ENCODE results near the gene MAP2K4.
"Not testable (repeated sequence)": the region's sequence is repeated elsewhere in the genome, so short reads cannot be mapped to it uniquely, and the experiment has no call there.

The MAP2K4 gene

GRCh38 chr17:12020642-12021622, at the start of gene MAP2K4:
Gene MAP2K4, plus strand, starts transcription at chr17:12020877. Its CDS starts 10 bp downstream, at chr17:12020887.
- no peak for DNase-seq

GRCh38 chr17:11972741-11973140, 47.9 kb upstream of the MAP2K4 start:
- DNase-seq = not testable (repeated sequence)

GRCh38 chr17:11979795-11980194, 40.9 kb upstream of the MAP2K4 start:
- DNase-seq = no peak

DNA sequence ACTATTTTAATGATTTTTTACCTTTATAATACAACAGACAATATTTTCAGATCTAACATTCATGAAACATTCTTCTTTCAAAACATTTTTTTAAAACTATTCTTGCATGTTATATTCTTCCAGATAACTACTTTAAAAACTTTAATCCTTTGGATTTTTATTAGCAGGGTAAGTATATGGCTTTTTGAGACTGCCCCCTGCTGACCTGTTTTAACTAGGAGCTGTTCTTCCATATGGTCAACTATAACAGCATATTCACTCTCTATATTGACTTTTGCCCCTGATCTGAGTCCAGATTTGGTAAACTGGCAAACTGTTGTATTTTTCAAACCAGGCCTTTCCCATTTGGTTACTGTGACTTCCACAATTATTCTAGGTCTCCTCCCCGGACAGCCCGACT, 39.9 kb upstream of the MAP2K4 start:
- no peak for DNase-seq

- DNase-seq = no peak
Measured at GRCh38 chr17:11981862-11982261, 38.8 kb upstream of the MAP2K4 start.

DNA sequence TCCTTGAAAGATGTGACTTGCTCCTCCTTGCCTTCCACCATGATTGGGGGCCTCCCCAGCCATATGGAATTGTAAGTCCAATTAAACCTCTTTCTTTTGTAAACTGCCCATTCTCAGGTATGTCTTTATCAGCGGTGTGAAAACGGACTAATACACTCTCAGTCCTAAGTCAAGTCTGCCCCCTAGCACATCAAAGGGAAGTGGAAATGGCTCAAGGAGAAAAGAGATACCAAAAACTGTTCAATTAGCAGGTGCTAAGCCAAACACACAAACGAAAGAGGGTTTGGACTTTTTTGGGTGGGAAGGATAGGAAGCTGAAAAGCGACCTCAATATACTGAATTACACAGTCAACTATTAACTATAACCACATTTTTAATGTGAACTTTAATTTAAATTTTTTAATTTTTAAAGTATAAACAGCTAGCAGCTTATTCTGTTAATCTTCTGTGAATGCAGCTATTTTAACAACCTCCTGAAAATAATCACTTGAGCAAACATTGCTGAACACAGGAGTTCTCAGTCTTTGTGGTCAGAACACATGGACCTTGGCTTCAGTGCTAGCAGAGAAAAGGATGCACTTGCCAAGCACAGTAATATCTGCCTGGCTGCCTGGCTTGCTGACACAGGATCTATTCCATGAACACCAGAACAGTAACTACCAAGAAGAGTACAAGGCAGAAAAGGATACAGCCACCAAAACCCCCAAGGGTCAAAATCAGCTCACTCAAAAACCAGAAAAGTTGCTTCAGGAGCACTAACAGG, 34.3 kb upstream of the MAP2K4 start:
- DNase-seq = no peak

DNA sequence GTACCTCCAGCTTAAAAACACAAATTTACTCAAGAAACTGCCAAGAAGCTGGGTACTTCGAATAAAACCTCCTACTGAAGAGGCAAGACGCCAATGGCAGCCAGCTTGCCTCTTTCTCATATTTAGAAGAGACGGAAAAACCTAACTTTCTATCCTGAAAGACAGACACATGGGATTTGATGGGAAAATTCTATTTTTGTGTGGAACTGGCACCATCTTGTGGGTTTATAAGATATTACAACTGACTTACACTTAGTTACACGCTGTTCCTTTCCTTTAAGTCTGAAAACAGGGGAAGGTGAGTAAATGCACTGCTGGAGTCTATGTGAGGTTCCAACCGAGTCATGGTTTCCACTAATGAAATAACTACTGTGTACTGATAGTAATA, 33.7 kb upstream of the MAP2K4 start:
- DNase-seq = no peak

DNA sequence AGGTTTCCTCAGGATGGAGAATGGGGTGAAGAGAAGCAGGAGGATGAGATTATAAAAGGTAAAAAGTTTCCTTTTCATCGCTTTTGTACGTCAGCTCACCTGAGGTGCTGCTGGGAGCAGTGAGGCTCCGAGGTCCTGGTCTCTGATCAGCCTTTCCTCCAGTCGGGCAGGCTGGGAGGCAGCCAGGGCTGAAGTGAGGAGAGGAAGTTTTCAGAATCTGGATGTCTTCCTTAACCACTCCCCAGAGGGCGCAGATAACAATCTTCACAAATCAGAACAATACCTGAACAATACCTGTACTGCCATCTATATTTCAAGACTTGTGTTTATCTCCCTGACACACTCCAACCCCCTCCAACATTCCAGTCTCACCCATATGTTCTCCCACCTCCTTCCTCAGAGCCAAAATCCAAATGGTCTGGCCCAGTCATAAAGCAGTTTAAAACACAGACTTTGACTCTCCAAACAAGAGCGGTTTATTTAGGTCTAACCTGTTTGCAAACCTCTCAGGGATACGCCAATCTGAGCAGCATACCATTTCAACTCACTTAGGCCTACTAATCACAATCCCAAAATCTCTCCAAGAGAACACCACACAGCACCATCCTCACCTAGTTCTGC, 30.2 kb upstream of the MAP2K4 start:
- DNase-seq = no peak

DNA sequence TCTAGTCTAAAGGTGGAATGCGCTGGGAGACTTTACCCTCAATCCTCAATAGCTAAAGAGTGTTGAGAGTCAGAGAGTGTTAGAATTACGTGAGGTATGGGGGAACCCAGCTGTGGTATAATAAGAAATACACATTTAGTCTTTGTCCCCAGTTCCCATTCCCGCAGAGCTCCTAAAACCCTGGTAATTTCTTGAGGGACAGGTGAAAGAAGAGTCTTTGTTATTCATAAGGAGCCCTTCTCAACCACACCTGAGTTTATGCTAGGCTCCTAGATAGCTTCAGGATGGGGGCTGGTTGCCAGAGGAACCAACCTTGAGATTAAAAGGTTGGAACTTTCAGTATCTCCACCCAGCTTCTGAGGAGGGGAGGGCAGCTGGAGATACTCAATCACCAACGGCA, 29.2 kb upstream of the MAP2K4 start:
- no peak for DNase-seq

DNA sequence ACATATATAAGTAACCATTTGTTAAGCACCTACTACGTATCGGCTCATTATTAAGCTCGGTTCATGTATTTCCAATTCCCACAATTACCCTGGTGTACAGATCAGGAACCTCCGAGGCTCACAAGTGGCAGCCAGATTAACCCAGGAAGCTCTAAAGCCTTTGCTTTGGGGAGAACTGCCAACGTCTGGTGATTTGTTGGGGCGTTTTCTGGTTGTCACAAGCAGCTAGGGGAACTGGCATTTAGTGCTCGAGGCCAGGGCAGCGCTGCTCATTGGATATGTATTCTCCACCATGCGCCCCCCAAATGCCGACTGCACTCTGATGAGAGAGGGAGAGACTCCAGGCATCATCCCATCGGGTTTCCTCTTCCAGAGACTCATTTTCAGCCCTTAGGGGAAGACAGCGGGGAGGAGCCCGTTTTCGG, 23.9 kb upstream of the MAP2K4 start:
- peak; percentile 23 for DNase-seq

DNA sequence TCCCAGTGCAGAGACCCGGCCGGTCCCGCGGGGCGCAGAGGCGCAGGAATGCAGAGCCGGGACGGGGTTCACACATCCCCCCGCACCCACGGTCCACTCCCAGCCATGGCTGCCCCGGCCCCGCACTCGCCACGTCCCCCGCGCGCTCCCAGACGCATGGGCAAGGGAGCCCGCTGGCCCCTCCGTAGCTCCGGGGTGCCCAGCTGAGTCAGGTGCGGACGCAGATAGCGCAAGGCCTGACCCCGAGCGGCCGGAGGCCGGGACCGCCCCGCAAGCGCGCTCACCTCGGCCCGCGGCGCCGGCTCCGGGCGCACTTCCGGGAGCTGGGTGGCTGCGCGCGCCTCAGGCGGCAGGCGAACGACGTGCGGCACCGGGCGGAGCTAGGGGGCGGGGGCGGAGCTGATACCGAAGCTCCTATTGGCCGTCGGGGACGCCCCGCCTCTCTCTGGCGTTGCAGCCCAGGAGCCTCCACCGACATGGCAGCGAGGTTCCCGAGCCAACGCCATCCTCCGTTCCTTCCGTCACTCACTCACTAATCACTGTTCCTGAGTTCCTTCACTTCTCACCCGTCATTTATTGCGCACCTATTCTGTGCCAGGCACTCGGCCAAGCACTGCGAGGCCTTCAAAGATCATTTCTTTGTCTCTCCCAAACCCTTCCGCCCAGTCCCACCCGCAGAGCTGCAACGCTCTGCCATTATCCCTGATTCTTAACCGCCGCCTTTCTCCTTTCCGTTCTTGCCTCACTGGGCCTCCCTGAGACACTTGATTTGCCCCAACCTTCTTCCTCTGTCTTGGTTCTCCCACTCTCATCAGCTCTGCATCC, 23.3 kb upstream of the MAP2K4 start, which contains the start of gene ZNF18:
TSS of gene ZNF18 (minus strand) at position 329 of the 825 bp plus-strand sequence. CDS start 4,646 bp downstream, outside the sequence.
- DNase-seq = peak; percentile 27

- no peak for DNase-seq
Measured at GRCh38 chr17:11997972-11998233, 22.8 kb upstream of the MAP2K4 start.

GRCh38 chr17:11999696-12000095, 21.0 kb upstream of the MAP2K4 start:
- DNase-seq = no peak

DNA sequence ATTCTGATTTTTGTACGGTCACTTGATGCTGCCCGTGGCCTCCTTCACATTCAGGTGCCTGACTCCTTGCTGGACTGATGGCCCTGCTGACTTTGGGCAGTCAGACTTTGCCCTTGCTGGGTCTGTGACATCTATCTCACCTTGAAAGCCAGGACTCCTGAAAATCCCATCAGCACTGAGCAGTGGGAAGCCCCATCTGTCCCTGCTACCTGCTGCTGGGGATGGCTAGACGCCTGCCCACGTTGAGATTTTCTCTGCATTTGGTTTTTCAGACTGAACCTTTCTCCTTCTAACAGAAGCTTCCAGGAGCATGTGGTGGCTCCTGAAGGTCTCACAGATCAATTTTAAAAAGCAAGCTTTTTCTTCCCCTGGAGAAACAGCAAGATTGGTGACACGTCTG, 13.2 kb upstream of the MAP2K4 start:
- DNase-seq = no peak

DNA sequence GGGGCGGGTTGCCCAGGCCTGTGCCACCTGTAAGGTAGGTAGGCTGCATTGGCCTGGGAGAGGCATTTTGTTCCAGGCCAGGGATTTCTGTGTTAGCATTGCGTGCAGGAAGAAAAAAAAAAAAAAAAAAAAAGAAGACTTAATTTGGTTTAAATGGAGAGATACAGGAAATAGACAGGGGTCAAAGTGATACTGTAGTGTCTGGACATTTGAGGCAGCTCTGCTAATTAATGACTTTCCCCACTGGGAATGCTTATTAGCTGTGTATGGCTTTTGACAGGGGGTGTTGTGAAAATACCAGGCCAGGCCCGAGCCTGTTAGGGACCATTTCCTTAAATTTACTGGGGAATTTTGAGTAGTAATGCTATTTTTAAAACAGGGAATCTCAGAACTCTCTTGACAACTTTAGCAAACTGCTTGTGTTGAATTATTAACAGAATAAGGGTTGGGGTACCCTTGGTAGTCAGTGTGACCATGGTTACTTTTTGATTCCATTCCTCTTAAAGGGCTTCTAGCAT, 1.0 kb downstream of the MAP2K4 start:
- DNase-seq = no peak

- DNase-seq = no peak
Measured at GRCh38 chr17:12022310-12022709, 1.6 kb downstream of the MAP2K4 start.

DNA sequence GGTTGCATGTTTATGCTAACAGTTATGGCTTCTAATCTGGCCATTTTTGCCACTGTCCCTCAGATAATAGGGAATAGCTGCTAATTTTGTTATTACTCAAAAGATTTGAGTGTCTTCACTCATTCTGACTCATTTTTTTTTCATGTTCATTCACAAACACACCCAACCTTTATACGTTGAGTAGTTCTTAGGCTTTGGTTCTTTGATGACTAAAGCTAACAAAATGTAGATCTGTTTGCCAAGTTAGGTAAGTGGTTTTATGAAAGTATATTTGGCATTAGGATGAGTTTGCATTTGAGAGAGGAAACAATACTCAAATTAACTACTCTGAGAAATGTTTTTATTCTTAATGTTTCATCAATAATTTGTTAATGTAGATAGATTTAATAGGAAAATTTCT, 3.6 kb downstream of the MAP2K4 start:
- no peak for DNase-seq

- no peak for DNase-seq
Measured at GRCh38 chr17:12027658-12028057, 7.0 kb downstream of the MAP2K4 start.

DNA sequence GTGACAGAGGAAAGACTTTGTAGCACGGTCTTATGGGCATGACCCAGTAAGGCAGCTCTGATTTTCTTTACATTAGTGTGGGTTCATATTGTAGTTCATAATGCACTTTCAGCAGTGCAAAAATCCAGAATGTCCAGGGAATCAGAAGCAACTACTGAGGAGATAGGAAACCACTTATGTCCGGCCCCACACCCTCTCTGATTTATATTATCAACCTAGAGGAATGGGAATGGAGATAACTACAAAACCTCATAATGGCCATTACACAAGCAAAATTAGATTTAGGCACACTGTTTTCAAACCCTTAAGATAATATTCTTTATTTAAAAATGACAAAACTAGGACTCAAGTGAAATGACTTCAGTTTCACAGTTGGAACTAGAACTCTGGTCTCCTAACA, 7.9 kb downstream of the MAP2K4 start:
- DNase-seq = no peak

GRCh38 chr17:12034538-12034937, 13.9 kb downstream of the MAP2K4 start:
- DNase-seq = no peak

DNA sequence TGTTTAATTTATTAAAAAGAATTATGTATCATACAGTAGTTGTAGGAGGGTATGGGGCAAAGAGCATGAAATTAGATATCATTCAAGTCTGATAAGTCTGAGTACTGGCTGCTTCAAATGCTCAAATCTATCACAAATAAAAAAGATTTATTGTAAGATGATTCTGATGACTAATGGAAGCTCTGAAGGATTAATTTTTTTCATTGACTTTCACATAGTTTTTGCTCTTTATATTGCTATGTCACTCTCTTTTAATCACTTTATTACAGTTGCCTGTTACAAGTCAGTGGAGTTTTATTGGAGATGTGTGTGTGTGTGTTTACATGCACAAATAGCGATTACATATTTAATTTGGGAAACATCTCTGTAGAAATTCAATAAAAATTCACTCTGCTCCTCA, 15.0 kb downstream of the MAP2K4 start:
- DNase-seq = no peak

GRCh38 chr17:12037970-12038369, 17.3 kb downstream of the MAP2K4 start:
- no peak for DNase-seq

Data from DMS79 (cell line).